ENCODE data around the gene TCF12.
"Not testable (repeated sequence)": the region's sequence is repeated elsewhere in the genome, so short reads cannot be mapped to it uniquely, and the experiment has no call there.

The TCF12 gene

DNA sequence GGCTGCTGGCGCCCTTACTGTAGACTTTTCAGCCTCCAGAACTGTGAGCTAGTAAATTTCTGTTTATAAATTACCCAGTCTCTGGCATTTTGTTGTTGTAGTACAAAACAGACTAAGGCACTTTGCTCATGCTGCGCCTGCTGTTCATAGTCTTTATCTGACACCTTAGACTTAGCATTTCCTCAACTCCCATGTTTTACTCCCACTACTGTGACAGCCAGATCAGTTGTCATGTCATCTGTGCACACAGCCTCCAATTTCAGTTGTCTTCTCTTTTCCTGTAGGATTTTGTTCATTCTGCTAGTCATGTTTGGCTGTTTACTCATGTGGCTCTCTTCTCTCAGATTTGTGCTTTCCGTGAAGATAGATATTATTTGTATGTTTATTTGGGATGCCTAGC is 62.0 kb downstream of the TCF12 start:
- no peak for DNase-seq

DNA sequence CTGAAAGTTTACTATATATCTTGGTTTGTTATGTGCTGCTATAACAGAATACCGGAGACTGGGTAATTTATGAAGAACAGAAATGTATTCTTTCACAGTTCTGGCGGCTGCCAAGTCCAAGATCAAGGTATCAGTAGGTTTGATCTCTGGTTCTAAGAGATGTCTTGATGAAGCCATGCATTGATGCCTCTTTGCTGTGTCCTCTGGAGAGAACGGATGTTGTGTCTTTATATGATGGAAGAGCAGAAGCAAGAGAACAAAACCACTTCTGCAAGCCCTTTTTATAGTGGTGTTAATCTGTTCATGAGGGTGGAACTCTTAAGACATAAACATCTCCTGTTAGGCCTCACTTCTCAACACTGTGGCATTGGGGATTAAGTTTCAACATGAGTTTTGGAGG is 62.7 kb downstream of the TCF12 start:
- no peak for DNase-seq

DNA sequence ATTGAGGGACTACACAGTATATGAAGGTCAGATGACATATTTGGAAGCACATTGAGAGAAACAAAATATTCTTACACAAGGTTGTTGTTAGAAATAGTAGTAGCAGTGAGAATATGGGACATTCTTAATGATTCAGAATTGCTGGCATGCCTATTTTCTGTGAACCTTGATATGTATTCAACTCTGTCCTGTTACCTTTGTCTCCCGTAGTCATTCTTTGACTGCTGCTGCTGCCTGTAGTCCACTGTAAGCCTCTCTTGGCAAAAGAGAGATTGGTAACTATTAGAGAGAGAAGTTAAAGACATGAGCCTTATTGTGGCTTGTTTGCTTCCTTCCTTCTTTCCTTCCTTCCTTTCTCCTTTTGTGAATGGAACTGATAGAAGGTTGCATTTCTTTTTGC is 64.5 kb downstream of the TCF12 start:
- no peak for DNase-seq

DNA sequence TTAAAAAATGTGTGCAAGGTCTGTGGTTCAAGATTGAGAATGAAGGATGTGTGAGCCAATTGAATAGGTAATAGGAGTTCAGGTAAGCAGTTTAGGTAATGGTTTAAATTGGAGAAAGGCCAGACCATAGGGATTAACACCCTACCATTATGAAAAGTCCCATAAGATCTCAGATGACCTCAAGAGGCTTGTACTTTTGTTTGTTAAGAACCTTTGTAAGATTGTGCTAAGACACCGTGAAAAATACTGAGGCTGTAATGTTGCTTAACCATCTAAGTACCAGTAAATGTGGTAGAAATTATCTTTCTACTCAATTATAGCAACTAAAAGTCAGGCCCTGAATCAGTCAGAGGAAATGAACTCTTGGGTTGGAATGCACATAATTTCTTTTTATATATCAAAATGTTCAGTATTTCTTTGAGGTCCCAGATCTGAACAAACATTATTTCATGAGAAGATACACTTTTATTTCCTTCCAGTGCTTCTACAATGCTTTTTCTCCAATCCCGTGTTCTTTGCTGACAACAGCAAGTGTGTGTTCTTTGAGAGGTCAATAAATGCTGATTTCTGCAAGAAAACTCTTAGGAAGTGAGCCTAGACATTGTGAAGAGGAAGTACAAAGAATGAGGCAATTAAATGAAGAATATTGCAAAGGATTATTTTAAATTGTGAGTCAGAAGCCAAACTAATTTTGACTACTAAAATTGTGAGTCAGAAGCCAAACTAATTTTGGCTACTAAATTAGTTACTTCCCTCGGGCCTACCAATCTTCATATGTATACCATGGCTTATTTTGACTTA is 66.4 kb downstream of the TCF12 start:
- no peak for DNase-seq

DNA sequence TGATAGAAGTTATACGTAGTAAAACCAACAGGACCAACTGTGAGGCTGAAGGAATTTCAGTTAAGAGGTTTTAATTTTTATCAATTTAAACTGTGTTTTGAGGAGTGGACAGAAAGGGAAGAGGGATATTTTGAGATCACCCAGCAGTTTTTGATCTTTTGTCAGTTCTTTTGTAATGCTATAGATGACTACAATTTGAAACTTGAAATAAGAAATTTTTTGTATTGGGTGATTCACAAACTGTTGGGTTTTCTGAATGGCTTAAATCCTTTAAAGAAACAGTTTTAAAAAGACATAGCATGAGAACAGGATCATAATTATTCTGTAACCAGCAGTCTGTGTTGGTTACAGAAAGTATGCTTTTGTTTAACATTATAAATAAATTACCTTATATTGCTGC is 67.4 kb downstream of the TCF12 start:
- DNase-seq, result no peak

DNA sequence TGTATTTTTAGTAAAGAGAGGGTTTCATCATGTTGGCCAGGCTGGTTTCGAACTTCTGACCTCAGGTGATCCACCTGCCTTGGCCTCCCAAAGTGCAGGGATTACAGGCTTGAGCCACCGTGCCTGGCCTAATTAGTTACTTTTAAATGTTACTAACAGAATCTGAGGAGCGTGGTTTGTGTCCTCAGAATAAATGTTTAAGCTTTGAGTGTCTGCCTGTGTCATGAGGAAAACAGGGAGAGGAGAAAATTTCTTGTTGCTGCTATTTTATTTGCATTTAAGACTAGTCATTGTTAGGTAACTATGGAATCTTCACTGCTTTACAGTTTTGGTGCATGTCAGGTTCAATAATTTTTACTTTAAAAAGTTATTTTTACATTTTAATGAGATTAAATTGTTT is 68.8 kb downstream of the TCF12 start:
- DNase-seq, result no peak

DNA sequence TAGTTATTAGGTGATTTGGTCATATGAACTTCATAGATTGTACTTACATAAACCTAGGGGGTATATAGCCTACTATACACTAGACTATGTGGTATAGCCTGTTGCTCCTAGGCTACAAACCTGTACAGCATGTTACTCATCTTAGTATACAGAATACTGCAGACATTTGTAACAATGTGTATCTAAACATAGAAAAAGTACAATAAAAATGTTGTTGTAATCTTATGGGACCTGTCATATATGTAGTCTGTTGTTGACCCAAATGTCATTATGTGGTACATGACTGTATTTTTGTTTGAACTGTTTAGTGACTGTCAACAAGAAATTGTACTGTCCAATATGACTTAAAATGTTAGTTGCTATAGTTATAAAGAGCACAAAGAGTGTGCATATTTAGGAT is 69.8 kb downstream of the TCF12 start:
- peak; percentile 27 for DNase-seq

DNA sequence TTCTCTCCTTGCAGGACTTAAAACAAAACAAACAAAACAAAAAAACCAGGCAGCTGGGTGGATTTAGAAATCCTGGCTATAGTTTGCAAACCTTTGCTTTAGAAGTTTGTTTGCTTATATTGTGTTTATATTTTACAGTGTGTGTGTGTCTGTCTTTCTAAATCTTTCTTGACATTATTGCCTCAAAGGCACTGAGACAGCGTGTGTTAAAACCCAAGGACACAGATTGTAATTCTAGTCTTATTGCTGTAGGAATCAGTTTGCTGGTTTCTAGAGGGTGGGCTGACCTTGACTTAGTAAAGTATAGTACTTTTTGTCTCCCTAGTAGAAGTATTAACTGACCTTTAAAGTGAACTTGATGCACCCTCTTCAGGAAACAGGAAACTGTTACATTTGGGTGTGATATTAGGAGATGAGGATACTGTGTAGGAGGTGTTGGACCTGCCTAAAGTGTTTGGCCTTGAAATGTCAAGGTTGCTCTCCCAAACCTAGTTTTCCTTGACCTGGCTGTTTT is 71.0 kb downstream of the TCF12 start:
- peak; percentile 8 for DNase-seq

DNA sequence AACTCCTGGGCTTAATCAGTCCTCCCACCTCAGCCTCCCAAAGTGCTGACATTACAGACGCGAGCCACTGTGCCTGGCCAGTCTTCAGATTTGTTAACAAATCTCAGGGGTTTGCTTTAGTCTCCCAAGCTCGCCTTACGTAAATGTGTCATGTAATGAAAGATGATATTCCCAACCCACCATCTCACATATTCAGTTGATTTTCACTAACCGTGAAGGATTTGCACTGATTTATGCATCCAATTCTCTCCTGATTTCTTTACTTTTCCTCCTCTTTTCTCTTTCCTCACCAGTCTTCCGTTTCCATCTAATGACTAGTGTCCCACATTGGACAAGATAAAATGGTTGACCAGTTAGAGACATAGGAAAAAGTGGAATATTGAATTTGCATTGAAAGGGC is 72.6 kb downstream of the TCF12 start:
- DNase-seq, result no peak

DNA sequence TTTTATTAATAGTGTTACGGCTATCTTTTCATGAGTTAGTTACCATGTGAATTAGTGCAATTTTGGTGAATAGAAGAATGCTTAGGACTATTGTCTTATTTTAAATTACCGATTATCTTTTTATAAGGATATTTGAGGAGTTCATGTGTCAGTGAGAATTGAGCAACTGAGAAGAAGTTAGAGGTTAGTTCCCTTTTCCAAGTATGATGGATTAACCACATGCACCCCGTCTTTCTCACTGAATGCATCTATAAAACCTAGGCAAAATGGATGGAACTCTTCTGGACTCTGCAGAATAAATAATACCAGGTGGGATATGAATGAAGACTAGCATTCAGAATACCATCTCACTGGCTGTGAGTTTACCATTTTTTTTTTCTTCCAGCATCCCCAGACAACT is 74.3 kb downstream of the TCF12 start:
- no peak for DNase-seq

DNA sequence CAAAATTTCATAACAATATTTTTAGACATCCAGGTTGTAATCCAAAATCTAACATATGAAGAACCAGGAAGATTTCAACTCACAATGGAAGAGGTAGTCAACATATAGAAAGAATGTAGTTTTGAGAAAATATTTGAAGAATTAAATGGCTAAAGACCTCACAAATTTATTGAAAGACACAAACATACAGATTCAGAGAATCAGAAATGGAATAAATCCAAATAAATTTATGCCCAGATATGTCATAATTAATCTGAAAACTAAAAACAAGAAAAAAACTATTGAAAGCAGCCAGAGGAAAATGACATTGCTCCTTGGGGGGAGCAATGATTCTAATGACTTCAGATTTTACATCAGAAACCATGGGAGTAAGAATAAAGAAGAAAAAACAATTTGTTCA is 75.8 kb downstream of the TCF12 start:
- DNase-seq, result no peak

DNA sequence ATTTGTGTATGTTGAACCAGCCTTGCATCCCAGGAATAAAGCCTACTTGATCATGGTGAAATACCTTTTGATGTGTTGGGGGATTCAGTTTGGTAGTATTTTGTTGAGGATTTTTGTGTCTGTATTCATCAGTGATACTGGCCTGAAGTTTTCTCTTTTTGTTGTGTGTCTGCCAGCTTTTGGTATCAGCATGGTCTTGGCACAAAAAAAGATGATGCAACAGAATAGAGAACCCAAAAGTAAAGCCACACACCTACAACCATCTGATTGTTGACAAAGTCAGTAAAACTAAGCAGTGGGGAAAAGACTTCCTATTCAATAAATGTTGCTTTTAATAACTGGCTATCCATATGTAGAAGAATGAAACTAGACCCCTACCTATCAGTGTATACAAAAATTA is 77.6 kb downstream of the TCF12 start:
- no peak for DNase-seq

DNA sequence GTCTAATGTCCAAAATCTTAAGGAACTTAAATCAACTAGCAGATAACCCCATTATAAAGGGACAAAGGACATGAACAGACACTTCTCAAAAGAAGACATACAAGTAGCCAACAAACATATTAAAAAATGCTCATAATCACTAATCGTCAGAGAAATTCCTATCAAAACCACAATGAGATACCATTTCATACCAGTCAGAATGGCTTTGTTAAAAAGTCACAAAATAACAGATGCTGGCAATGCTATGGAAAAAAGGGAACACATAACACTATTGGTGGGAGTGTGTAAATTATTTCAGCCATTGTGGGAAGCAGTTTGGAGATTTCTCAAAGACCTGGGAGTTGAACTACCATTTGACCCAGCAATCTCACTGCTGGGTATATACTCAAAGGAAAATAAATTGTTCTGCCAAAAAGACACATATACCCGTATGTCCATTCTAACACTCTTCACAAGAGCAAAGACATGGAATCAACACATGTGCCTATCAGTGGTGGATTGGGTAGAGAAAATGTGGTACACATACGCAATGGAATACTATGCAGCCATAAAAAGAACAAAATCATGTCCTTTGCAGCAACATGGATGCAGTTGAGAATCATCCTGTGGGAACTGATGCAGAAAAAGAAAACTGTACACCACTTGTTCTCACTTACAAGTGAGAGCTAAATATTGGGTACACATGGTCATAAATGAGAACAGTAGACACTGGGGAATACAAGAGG is 78.5 kb downstream of the TCF12 start:
- no peak for DNase-seq

DNA sequence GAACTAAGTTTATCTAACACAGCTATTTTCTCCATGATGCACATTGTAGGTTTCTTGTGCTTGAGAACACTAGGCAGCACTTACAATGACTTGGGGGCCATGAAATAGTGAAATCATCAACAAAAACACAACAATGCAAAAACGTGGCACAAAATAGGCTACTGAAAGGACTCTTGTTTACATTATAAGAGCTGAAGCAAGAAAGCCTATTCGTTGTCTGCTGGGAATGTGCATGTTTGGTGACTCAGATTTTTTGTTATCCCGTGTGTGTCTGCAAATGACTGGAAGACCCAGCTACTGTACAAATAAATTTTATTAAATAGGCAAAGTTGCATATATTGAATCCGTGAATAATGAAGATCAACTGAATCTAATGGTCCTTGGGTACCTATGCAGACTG is 85.0 kb downstream of the TCF12 start:
- no peak for DNase-seq

DNA sequence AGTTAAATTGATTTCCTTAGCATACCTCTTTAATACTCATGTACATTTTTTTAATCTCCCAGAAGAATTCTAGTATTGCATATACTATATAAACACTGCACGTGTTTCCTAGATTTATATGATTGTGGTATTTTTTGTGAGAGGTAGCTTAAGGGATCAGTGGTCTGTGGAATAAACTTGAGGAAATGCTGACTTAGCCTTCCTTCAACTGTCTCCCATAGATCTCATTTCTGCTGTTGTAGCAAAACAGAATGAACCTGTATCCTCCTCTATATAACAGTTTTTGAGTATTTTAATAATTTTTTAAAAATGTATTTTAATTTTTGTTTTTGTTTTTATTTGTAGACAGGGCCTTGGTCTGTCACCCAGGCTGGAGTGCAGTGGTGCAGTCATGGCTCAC is 86.8 kb downstream of the TCF12 start:
- DNase-seq, result no peak

DNA sequence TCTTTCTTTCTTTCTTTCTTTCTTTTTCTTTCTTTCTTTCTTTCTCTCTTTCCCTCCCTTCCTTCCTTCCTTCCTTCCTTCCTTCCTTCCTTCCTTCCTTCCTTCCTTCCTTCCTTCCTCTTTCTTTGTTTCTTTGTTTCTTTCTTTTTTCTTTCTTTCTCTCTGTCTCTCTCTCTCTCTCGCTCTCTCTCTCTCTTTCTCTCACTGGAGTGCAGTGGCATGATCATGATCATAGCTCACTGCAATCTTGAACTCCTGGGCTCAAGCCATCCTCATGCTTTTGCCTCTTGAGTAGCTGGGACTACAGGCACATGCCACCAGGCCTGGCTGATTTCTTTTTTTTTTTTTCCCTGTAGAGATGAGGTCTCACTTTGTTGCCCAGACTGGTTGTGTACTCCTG is 89.4 kb downstream of the TCF12 start:
- not testable (repeated sequence) for DNase-seq

DNA sequence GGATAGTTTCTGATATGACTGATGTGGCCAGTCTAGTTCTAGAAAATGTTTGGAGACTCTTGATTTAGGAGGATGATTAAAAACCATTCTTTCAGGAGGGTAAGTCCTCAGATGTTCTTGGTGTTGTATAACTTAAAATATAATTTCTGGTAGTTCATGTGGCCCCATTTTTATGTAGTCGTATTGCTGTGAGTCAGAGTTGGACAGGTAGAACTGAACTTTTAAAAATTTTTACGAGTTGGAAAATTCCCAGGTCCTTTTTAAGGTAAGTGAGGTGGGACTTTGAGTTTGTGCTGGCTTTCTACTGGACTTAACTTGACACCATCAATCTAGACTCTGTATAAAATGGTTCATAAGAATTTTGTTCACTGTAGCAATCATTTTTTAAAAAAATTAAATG is 92.3 kb downstream of the TCF12 start:
- no peak for DNase-seq

DNA sequence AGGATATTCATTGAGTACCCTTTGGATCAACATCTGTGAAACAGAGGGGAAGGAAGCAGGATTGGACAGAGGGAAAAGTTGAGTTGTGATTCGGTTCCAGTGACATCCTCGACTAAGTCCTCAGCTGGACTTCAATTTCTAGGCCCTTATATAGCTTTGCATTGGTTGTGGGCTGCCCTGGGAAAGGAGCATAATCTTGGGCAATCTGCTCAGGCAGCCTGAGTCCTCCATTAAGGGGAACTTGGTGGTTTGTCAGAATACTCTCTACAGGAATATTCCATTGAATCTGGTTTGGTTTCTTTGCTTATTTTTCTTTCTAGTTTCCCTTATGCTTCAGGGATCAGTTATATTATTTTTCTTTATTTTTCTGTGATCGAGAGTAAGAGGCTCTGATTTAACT is 94.1 kb downstream of the TCF12 start:
- DNase-seq, result no peak

DNA sequence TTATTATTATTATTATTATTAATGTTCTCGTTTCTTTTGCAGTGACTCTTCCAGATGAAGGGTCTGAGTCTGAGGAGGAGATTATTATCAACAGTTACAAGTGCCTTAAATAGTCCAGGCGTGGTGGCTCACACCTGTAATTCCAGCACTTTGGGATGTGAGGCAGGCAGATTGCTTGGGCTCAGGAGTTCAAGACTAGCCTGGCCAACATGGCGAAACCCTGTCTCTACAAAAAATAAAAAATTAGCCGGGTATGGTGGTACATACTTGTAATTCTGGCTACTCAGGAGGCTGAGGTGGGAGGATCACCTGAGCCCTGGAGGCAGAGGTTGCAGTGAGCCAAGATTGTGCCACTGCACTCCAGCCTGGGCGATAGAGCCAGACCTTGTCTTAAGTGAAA is 96.5 kb downstream of the TCF12 start:
- not testable (repeated sequence) for DNase-seq

DNA sequence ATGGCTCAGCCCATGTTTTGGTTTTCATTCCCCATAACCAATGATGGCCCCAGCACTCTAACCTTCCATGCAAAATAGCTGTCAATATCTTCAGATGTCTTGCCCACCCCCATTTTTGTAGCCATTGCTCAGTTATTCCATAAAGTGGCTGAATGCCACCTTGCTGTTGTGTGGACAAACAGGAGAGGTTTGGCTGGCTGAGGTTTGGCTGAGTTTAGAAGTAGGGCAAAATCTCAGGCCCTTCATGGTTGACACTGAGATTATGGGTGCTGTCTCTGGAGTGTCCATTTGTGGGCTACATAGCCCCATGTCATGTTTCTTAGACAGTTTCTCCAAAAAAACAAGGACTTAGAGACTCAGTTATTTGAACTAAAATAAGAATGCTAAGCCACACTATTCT is 96.9 kb downstream of the TCF12 start:
- DNase-seq, result no peak

DNA sequence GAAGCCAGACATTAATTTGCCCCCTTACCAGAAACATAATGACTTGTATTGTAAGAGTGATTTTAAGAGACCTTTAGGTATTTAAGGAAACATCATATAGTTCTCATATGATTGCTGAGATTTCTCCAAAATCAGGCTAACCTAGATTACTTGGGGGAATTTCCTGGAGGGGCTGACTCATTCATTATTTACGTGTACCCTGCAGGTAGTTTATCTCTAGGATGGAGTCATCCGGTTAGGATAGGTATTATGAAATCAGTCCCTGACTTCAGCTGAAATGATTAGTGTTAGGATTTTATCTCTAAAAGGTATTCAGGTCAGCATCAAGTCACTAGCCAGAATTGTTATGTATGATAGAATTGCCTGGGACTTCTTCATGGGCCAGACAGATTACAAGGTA is 97.5 kb downstream of the TCF12 start:
- peak; percentile 57 for DNase-seq

DNA sequence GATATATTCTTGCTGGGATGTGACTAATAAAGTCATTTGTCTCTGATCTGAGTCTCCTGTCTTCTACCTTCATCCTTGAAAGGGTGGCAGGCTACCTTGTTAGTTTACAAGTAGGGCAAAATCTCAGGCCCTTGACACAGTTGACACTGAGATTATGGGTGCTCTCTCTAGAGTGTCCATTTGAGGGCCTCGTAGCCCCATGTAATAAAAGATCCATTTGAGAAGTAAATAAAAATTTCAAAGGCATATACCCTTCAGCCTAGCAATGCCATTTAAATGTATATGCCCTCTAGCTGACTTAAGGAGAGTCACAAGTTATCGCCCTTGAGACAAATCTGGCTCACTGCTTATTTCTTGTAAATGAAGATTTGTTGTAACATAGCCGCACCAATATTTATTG is 98.6 kb downstream of the TCF12 start:
- peak; percentile 20 for DNase-seq

DNA sequence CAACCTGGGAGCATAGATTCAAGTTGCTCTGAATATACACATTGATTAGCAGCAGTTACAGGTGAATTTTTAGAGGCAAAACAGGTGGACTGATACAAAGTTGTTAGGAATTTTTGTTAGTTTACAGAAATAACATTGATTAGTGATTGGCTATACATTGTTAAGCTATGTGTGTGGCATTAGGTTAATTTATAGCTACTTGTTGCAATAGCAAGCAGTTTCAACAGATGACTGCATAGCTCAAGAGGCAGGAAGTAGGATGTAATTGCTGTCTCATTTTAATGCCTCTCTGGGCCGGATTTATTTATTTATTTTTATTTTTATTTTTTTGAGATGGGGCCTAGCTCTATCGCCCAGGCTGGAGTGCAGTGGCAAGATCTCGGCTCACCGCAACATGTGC is 99.7 kb downstream of the TCF12 start:
- DNase-seq, result no peak

DNA sequence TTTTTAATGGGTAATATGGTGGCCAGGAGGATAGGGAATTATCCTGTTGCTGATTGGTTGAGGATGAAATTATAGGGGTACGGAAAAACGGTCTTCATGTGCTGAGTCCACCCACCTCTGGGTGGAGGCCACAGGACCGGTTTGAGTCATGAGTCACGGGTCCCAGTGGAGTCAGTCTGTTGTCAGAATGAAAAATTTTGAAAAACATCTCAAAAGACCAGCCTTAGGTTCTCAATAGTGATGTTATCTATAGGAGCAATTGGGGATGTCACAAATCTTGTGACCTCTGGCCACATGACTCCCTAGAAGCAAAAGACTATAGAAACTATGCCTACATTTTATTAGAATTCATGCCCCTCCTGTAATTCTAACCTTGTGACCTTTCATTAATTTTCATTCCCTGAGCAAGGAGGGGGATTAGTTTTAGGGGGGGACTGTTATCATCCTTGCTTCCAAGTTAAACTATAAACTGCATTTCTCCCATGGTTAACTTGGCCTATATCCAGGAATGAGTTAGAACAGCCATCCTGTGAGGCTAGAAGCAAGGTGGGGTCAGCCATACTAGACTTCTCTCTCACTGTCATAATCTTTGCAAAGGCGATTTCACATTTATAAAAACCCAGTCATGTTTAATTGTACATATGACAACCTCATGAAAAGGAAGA is 101.2 kb downstream of the TCF12 start:
- no peak for DNase-seq
